GM12878 (cell line): ENCODE results near the gene CNDP1. TPM values are rescaled to one million over a fixed set of nuclear protein-coding genes. Genes with fewer than 3 reads are reported as not detected.

Experiments
- ATAC-seq: fragments of 200-7000 bp; cut with Tn5 transposase; 3 replicates; pipeline ENCODE4 v1.9.1; 2020; ENCODE audit warnings: mild to moderate bottlenecking, moderate library complexity
- BruUV-seq: library from RNA; stranded (reverse); fragments of 400-500 nt; replicated peaks from 2 replicates; lab custom pipeline; 2021; lab: Mats Ljungman, UMichigan
- CTCF ChIA-PET: fragments of 300-600 bp; sonication (Branson Sonifier 250); formaldehyde crosslinking; extraction: SDS; loops from one replicate; lab custom pipeline; 2021; ENCODE audit warnings: inconsistent platforms; lab: Yijun Ruan, JAX
- POLR2A ChIA-PET: fragments of 350-600 bp; formaldehyde crosslinking; extraction: SDS; loops from one replicate; lab custom pipeline; 2021; ENCODE audit warnings: inconsistent platforms; lab: Charles Lee
- RAD21 ChIA-PET: fragments of 300-600 bp; sonication (Branson Sonifier 250); formaldehyde crosslinking; loops from one replicate; lab custom pipeline; 2023; ENCODE audit warnings: antibody characterized with exemption; ENCODE audit not compliant: unreplicated experiment; lab: Charles Lee
- SMC1A ChIA-PET: fragments of 300-600 bp; sonication (Branson Sonifier 250); formaldehyde crosslinking; loops from one replicate; lab custom pipeline; 2023; ENCODE audit not compliant: unreplicated experiment, uncharacterized antibody; lab: Charles Lee
- DNase-seq: peaks from one replicate; pipeline ENCODE4 v3.0.0-alpha.2; 2011; ENCODE audit warnings: low read depth, low spot score
- FAIRE-seq: peaks from 3 replicates; lab custom pipeline; 2011; peaks lifted over from hg19 to GRCh38; lab: Jason Lieb, UNC
- H2AFZ ChIP-seq: 2 replicates; pipeline ENCODE4 v1.6.0; 2011; ENCODE audit warnings: low read depth, low read length, control low read depth; ENCODE audit not compliant: control insufficient read depth
- H3K27ac ChIP-seq: 2 replicates; pipeline ENCODE4 v1.5.1; 2011; ENCODE audit warnings: control low read depth; ENCODE audit not compliant: control insufficient read depth, insufficient read depth
- H3K27me3 ChIP-seq, 2 experiments: replicated peaks in 1 of 2; 2 replicates each; pipeline versions ENCODE4 v1.6.0 to v1.6.1; 2011; ENCODE audit warnings: low read length in 1 of 2; ENCODE audit not compliant: control insufficient read depth in 2 of 2, insufficient read depth in 2 of 2
- H3K36me3 ChIP-seq, 2 experiments: 2 replicates each; pipeline ENCODE4 v1.5.1; 2011; ENCODE audit warnings: low read length in 1 of 2; ENCODE audit not compliant: control insufficient read depth in 2 of 2, insufficient read depth in 2 of 2
- H3K4me1 ChIP-seq: 2 replicates; pipeline ENCODE4 v1.6.1; 2011; ENCODE audit warnings: mild to moderate bottlenecking, low read length, moderate library complexity, mixed read lengths; ENCODE audit not compliant: control insufficient read depth, insufficient read depth
- H3K4me2 ChIP-seq: 2 replicates; pipeline ENCODE4 v1.6.0; 2011; ENCODE audit warnings: control low read depth; ENCODE audit not compliant: control insufficient read depth, insufficient read depth
- H3K4me3 ChIP-seq: fragments of 200-600 bp; sonication (generic); 2 replicates; pipeline ENCODE4 v1.5.1; 2016
- H3K79me2 ChIP-seq: 2 replicates; pipeline ENCODE4 v1.6.0; 2011; ENCODE audit warnings: low read length; ENCODE audit not compliant: control insufficient read depth, insufficient read depth
- H3K9ac ChIP-seq: 2 replicates; pipeline ENCODE4 v1.8.0; 2011; ENCODE audit warnings: low read length, control low read depth, mixed read lengths; ENCODE audit not compliant: control insufficient read depth, insufficient read depth
- H3K9me3 ChIP-seq: replicated peaks from 3 replicates; pipeline ENCODE4 v1.5.1; 2011; ENCODE audit warnings: mild to moderate bottlenecking, low read length; ENCODE audit not compliant: control insufficient read depth, insufficient read depth
- H4K20me1 ChIP-seq: 2 replicates; pipeline ENCODE4 v1.6.0; 2011; ENCODE audit not compliant: control insufficient read depth, insufficient read depth
- SMAD5 ChIP-seq: IDR thresholded peaks from 2 replicates; pipeline ENCODE4 v1.6.1; 2016; ENCODE audit warnings: antibody characterized with exemption, low read depth
- SUZ12 ChIP-seq: fragments of 200-600 bp; sonication (generic); IDR thresholded peaks from one replicate; pipeline ENCODE4 v1.6.1; 2018; ENCODE audit warnings: antibody characterized with exemption, mild to moderate bottlenecking; ENCODE audit not compliant: unreplicated experiment
- WRNIP1 ChIP-seq: IDR thresholded peaks from 2 replicates; pipeline ENCODE4 v1.6.1; 2011; ENCODE audit warnings: low read depth, low read length, improper control_type of control experiment, borderline replicate concordance
- WGBS: methylation state at CpG from one replicate; pipeline ENCODE4 v1.1.6; 2016; ENCODE audit warnings: low lambda C conversion rate; ENCODE audit not compliant: insufficient replicate concordance, insufficient coverage; ENCODE audit errors: missing lambda C conversion rate; 5-methylcytosine and 5-hydroxymethylcytosine counted together
- in situ Hi-C: fragments of 300-500 bp; cut with MboI; formaldehyde crosslinking; loops from 9 replicates; pipeline ENCODE4 v1.14.3; 2018; ENCODE audit warnings: mixed read lengths
- intact Hi-C: fragments of 100-400 bp; cut with micrococcal nuclease; formaldehyde crosslinking; loops from one replicate; pipeline ENCODE4 v1.14.2; 2022; ENCODE audit not compliant: unreplicated experiment
- polyA plus RNA-seq, 11 experiments: library from polyadenylated mRNA; depleted of rRNA in 4 of 11; unstranded in 6 of 11; stranded (reverse) in 5 of 11; fragments of >200 nt; fragmentation: Nextera tagmentation in 4 of 11; fragmentation: Illumina TruSeq in 1 of 11; extraction: Ambion mirVana in 4 of 11; extraction: Trizol in 1 of 11; gene quantifications; 1 replicate in 1 of 11; 2 replicates in 10 of 11; pipeline versions ENCODE4 v1.2.1 to v1.2.3, GENCODE V29; 2011 to 2016; ENCODE audit warnings: inconsistent platforms in 2 of 11, missing spikeins in 2 of 11, low read depth in 1 of 11
- total RNA-seq, 4 experiments: library from RNA; depleted of rRNA in 3 of 4; stranded (reverse); fragments of >200 nt in 3 of 4; fragmentation: Illumina TruSeq in 1 of 4; extraction: Trizol in 1 of 4; gene quantifications; 2 replicates each; pipeline versions ENCODE4 v1.2.1 to v1.2.3, GENCODE V29; 2013 to 2021
- TF ChIP-seq, protein P1 (sequence below): fragments of 450-650 bp; formaldehyde crosslinking; IDR thresholded peaks from 2 replicates; pipeline ENCODE4 v1.4.0; 2022; ENCODE audit warnings: mild to moderate bottlenecking, moderate library complexity
- TF ChIP-seq, protein P2 (sequence below): fragments of 150-350 bp; IDR thresholded peaks from 2 replicates; pipeline ENCODE4 v1.6.1; 2014; ENCODE audit warnings: mild to moderate bottlenecking, low read depth, low read length
- TF ChIP-seq, protein P3 (sequence below): fragments of 450-650 bp; IDR thresholded peaks from 2 replicates; pipeline ENCODE4 v1.6.1; 2014; ENCODE audit warnings: mild to moderate bottlenecking

Gene CNDP1
- total and polyA plus RNA-seq, 10 of the 15 experiments (the other 5 are each of a cell fraction or from before 2014, with no cell fraction given), result 0.04 to 0.05 TPM; not detected in 8

DNA sequence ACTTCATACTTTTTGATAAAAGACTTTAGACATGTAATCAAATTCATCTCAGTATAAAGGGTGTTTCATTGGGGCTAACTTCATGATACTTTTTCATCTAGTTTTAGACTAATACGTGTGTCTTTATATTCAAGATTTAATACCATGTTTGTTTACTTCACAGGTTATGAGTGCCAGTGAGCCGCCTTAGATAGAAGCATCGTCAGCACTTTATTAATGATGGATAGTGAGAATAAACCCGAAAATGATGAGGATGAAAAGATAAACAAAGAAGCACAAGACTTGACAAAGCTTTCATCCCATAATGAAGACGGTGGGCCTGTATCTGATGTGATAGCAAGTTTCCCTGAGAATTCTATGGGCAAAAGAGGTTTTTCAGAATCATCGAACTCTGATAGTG is 96.5 kb downstream of the CNDP1 start (continued):
- TF ChIP-seq, protein P1, sequence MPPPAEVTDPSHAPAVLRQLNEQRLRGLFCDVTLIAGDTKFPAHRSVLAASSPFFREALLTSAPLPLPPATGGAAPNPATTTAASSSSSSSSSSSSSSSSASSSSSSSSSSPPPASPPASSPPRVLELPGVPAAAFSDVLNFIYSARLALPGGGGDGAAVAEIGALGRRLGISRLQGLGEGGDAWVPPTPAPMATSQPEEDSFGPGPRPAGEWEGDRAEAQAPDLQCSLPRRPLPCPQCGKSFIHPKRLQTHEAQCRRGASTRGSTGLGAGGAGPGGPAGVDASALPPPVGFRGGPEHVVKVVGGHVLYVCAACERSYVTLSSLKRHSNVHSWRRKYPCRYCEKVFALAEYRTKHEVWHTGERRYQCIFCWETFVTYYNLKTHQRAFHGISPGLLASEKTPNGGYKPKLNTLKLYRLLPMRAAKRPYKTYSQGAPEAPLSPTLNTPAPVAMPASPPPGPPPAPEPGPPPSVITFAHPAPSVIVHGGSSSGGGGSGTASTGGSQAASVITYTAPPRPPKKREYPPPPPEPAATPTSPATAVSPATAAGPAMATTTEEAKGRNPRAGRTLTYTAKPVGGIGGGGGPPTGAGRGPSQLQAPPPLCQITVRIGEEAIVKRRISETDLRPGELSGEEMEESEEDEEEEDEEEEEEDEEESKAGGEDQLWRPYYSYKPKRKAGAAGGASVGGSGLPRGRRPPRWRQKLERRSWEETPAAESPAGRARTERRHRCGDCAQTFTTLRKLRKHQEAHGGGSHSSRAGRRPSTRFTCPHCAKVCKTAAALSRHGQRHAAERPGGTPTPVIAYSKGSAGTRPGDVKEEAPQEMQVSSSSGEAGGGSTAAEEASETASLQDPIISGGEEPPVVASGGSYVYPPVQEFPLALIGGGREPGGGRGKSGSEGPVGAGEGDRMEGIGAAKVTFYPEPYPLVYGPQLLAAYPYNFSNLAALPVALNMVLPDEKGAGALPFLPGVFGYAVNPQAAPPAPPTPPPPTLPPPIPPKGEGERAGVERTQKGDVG, result no peak
- no peak for TF ChIP-seq SUZ12
- TF ChIP-seq, protein P2, sequence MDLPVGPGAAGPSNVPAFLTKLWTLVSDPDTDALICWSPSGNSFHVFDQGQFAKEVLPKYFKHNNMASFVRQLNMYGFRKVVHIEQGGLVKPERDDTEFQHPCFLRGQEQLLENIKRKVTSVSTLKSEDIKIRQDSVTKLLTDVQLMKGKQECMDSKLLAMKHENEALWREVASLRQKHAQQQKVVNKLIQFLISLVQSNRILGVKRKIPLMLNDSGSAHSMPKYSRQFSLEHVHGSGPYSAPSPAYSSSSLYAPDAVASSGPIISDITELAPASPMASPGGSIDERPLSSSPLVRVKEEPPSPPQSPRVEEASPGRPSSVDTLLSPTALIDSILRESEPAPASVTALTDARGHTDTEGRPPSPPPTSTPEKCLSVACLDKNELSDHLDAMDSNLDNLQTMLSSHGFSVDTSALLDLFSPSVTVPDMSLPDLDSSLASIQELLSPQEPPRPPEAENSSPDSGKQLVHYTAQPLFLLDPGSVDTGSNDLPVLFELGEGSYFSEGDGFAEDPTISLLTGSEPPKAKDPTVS, result no peak
- TF ChIP-seq, protein P3, sequence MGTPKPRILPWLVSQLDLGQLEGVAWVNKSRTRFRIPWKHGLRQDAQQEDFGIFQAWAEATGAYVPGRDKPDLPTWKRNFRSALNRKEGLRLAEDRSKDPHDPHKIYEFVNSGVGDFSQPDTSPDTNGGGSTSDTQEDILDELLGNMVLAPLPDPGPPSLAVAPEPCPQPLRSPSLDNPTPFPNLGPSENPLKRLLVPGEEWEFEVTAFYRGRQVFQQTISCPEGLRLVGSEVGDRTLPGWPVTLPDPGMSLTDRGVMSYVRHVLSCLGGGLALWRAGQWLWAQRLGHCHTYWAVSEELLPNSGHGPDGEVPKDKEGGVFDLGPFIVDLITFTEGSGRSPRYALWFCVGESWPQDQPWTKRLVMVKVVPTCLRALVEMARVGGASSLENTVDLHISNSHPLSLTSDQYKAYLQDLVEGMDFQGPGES, result no peak
- TF ChIP-seq, all 136 proteins: peak for 0

DNA sequence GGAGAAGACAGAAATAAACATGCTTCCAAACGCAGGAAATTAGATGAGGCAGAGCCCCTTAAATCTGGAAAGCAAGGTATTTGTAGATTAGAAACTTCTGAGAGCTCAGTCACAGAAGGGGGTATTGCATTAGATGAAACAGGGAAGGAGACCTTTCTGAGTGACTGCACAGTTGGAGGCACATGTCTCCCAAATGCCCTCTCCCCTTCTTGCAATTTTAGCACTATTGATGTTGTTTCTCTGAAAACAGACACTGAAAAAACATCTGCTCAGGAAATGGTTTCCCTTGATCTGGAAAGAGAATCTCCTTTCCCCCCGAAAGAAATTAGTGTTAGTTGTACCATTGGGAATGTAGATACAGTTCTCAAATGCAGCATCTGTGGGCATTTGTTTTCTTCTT is 96.9 kb downstream of the CNDP1 start:
- Histone ChIP-seq H3K9ac (no peak overlapping the region), H3K4me2 (no peak overlapping the region), H2AFZ (no peak overlapping the region), H3K27me3 (no peaks in the 10 kb centered on the region), H3K4me3 (no peak overlapping the region), H3K9me3 (no peaks in the 10 kb centered on the region), H3K27ac (no peak overlapping the region), H3K79me2 (no peaks in the 10 kb centered on the region; the same call in 1 of the 2 replicates), H3K36me3 (peaks cover 3 to 12% of the 10 kb centered on the region in 2 experiments), H4K20me1 (no peaks in the 10 kb centered on the region), H3K4me1 (no peaks in the 10 kb centered on the region)
- intact Hi-C loops (no loop called here), in situ Hi-C loops (loop anchor here (25.0 kb wide), 1 partner anchor 1731 kb away; no protein-coding TSS in a partner anchor)
- SMC1A ChIA-PET, result no interaction called here
- no peak for FAIRE-seq
- BruUV-seq, result no TSS peak
- CTCF ChIA-PET, result no interaction called here
- TF ChIP-seq SMAD5, result no peak
- no peak for TF ChIP-seq WRNIP1
- DNase-seq, result no peak
- POLR2A ChIA-PET, result no interaction called here
- WGBS, result 71% methylated on average over 2 of the region's 2 CpGs
- ATAC-seq, result no peak
- RAD21 ChIA-PET, result no interaction called here
